ENCODE measurements around the gene CFAP54. TPM values are rescaled to one million over a fixed set of nuclear protein-coding genes. Genes with fewer than 3 reads are reported as not detected.
A peak's percentile ranks its signal among the peaks of the same experiment; 100 is the strongest.

CFAP54 gene
- polyA plus RNA-seq (2012; rRNA removed), result 0.87 and 1.1 TPM in 2 replicates
- 1.1 and 1.5 TPM in 2 replicates for polyA plus RNA-seq (2012; cell fraction: cytosol; rRNA removed)
- polyA plus RNA-seq (2012; cell fraction: nucleus; rRNA removed), result 1.9 and 3.1 TPM in 2 replicates

DNA sequence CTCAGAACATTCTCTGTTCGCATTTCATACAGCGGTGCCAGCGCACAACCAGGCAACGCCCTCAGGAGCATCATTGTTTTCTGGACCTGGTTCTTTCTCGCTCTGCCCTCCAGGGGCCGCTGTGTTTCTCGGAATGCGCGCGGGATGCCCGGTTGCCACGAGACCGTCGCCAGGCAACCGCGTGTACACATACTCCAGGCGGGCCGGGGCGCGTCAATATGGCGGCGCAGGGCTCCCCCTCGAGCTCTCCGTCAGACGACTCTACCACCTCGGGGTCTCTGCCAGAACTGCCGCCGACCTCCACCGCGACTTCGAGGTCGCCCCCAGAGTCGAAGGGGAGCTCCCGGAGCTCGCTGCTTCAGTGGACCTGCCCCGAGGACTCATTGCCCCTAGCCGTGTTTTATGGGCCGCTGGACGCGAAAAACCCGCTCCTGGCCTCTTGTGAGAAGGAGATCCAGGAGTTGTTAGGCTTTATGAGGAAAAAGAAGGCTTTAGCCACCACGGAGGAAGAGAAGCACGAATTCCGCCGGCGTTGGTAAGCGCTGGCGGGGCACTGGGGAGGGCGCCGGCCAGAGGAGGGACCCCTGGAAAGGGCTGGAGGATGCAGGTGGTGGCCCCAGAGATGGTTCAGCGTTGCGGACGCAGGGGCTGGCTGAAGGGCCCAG, at the start of gene CFAP54:
CFAP54 (plus strand) TSS at position 186 of the 665 bp plus-strand sequence; CDS start at position 219, 33 bp downstream.
- ChIA-PET POLR2A (no interaction called here), CTCF (interaction anchor here (0.6 to 2.4 kb wide), 26 partner anchors 8 to 458 kb away, joined by 3 to 24 read pairs (median 3); partner anchors contain the start of gene CDK17)
- peaks cover 2 to 12% of the 10 kb centered on the region in 2 experiments; a peak in 2 of 4 replicates for H3K4me1 ChIP-seq (ENCODE audit: control insufficient read depth in 1 of 2, insufficient read depth in 2 of 2, low read depth in 1 of 2, low read length in 1 of 2)
- peak within 1 kb of the TSS; percentile 95 for H2AFZ ChIP-seq (ENCODE audit: low read depth)
- peak within 1 kb of the TSS; percentile 98 for H3K9ac ChIP-seq
- H3K27me3 ChIP-seq (ENCODE audit: insufficient read depth), result no peaks in the 10 kb centered on the region
- H3F3A ChIP-seq (replicated peaks; ENCODE audit: insufficient read depth), result peaks cover 18% of the 10 kb centered on the region
- H3K9me2 ChIP-seq, result no peaks in the 10 kb centered on the region
- H3K36me3 ChIP-seq (replicated peaks in 1 of 2; ENCODE audit: control insufficient read depth in 1 of 2, insufficient read depth in 2 of 2, low read length in 1 of 2), result no peaks in the 10 kb centered on the region
- peak; percentile 93 for DNase-seq
- peak within 1 kb of the TSS; percentile 90 for H3K4me2 ChIP-seq
- H3K9me3 ChIP-seq, result no peaks in the 10 kb centered on the region
- no peaks in the 10 kb centered on the region for H3K79me2 ChIP-seq (ENCODE audit: insufficient read depth)
- 3% methylated on average over 36 of the region's 53 CpGs for WGBS (ENCODE audit: low lambda C conversion rate)
- H3K4me3 ChIP-seq (ENCODE audit: low read depth in 2 of 2, low read length in 1 of 2), result peak within 1 kb of the TSS; percentile 79 to 86
- H3K27ac ChIP-seq (ENCODE audit: low read depth in 2 of 2, low read length in 1 of 2), result peak within 1 kb of the TSS in 1 of 2 experiments; percentile 93; a peak in 3 of 4 replicates
- no peaks in the 10 kb centered on the region for H4K20me1 ChIP-seq (ENCODE audit: insufficient read depth)
- TF ChIP-seq FOXJ3 (CRISPR knock-in tag; IDR thresholded peaks at IDR 0.05), result peak; percentile 44; the same call in 1 of the 2 replicates
- no peak for TF ChIP-seq GATA2 (CRISPR knock-in tag; IDR thresholded peaks at IDR 0.05)
- TF ChIP-seq MAX (IDR thresholded peaks at IDR 0.05; ENCODE audit: low read depth), result peak; percentile 57; the same call in 1 of the 2 replicates
- no peak for TF ChIP-seq NFIC (IDR thresholded peaks at IDR 0.05; ENCODE audit: borderline replicate concordance)
- no peak for TF ChIP-seq RXRA (IDR thresholded peaks at IDR 0.05; ENCODE audit: borderline replicate concordance, low read depth)
- TF ChIP-seq RAD21 (IDR thresholded peaks at IDR 0.05; ENCODE audit: low read length), result peak; percentile 69
- TF ChIP-seq TEAD4 (IDR thresholded peaks at IDR 0.05; ENCODE audit: borderline replicate concordance, insufficient read depth), result peak; percentile 76; the same call in 1 of the 2 replicates
- TF ChIP-seq RFX5 (IDR thresholded peaks at IDR 0.05; ENCODE audit: low read length), result no peak
- no peak for TF ChIP-seq NRF1 (IDR thresholded peaks at IDR 0.05; ENCODE audit: low read depth, low read length)
- TF ChIP-seq SIN3A (IDR thresholded peaks at IDR 0.05; ENCODE audit: borderline replicate concordance, low read depth, low read length), result peak; percentile 95
- TF ChIP-seq, protein P1, sequence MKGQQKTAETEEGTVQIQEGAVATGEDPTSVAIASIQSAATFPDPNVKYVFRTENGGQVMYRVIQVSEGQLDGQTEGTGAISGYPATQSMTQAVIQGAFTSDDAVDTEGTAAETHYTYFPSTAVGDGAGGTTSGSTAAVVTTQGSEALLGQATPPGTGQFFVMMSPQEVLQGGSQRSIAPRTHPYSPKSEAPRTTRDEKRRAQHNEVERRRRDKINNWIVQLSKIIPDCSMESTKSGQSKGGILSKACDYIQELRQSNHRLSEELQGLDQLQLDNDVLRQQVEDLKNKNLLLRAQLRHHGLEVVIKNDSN (IDR thresholded peaks at IDR 0.05; ENCODE audit: borderline replicate concordance, low read depth), result no peak
- TF ChIP-seq CHD2 (IDR thresholded peaks at IDR 0.05; ENCODE audit: low read length, partially characterized antibody), result peak; percentile 74
- peak; percentile 74; the same call in 1 of the 2 replicates for TF ChIP-seq FOXM1 (IDR thresholded peaks at IDR 0.05; ENCODE audit: low read depth)
- TF ChIP-seq GABPA (IDR thresholded peaks at IDR 0.05; ENCODE audit: low read depth), result no peak
- TF ChIP-seq JUND (IDR thresholded peaks at IDR 0.05), result no peak
- no peak for TF ChIP-seq EZH2phosphoT487 (IDR thresholded peaks at IDR 0.05; ENCODE audit: borderline replicate concordance, low read depth)
- TF ChIP-seq, protein P2, sequence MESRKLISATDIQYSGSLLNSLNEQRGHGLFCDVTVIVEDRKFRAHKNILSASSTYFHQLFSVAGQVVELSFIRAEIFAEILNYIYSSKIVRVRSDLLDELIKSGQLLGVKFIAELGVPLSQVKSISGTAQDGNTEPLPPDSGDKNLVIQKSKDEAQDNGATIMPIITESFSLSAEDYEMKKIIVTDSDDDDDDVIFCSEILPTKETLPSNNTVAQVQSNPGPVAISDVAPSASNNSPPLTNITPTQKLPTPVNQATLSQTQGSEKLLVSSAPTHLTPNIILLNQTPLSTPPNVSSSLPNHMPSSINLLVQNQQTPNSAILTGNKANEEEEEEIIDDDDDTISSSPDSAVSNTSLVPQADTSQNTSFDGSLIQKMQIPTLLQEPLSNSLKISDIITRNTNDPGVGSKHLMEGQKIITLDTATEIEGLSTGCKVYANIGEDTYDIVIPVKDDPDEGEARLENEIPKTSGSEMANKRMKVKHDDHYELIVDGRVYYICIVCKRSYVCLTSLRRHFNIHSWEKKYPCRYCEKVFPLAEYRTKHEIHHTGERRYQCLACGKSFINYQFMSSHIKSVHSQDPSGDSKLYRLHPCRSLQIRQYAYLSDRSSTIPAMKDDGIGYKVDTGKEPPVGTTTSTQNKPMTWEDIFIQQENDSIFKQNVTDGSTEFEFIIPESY (IDR thresholded peaks at IDR 0.05; ENCODE audit: borderline replicate concordance, low read depth), result no peak
- peak; percentile 99 for TF ChIP-seq MXI1 (IDR thresholded peaks at IDR 0.05; ENCODE audit: low read depth, low read length)
- peak; percentile 49; the same call in 1 of the 2 replicates for TF ChIP-seq TAF1 (IDR thresholded peaks at IDR 0.05; ENCODE audit: borderline replicate concordance, low read depth, low read length)
- TF ChIP-seq, protein P3, sequence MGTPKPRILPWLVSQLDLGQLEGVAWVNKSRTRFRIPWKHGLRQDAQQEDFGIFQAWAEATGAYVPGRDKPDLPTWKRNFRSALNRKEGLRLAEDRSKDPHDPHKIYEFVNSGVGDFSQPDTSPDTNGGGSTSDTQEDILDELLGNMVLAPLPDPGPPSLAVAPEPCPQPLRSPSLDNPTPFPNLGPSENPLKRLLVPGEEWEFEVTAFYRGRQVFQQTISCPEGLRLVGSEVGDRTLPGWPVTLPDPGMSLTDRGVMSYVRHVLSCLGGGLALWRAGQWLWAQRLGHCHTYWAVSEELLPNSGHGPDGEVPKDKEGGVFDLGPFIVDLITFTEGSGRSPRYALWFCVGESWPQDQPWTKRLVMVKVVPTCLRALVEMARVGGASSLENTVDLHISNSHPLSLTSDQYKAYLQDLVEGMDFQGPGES (IDR thresholded peaks at IDR 0.05; ENCODE audit: low read depth, low read length), result no peak
- TF ChIP-seq FOSL2 (IDR thresholded peaks at IDR 0.05; ENCODE audit: borderline replicate concordance, low read depth), result no peak
- no peak for TF ChIP-seq POLR2AphosphoS5 (IDR thresholded peaks at IDR 0.05; ENCODE audit: low read depth, low read length)
- TF ChIP-seq TCF12 (IDR thresholded peaks at IDR 0.05), result no peak
- peak; percentile 94 for TF ChIP-seq RCOR1 (IDR thresholded peaks at IDR 0.05; ENCODE audit: low read length)
- peak; percentile 92 for TF ChIP-seq YY1 (IDR thresholded peaks at IDR 0.05; ENCODE audit: low read depth)
- no peak for TF ChIP-seq ELF1 (IDR thresholded peaks at IDR 0.05)
- TF ChIP-seq, protein P4, sequence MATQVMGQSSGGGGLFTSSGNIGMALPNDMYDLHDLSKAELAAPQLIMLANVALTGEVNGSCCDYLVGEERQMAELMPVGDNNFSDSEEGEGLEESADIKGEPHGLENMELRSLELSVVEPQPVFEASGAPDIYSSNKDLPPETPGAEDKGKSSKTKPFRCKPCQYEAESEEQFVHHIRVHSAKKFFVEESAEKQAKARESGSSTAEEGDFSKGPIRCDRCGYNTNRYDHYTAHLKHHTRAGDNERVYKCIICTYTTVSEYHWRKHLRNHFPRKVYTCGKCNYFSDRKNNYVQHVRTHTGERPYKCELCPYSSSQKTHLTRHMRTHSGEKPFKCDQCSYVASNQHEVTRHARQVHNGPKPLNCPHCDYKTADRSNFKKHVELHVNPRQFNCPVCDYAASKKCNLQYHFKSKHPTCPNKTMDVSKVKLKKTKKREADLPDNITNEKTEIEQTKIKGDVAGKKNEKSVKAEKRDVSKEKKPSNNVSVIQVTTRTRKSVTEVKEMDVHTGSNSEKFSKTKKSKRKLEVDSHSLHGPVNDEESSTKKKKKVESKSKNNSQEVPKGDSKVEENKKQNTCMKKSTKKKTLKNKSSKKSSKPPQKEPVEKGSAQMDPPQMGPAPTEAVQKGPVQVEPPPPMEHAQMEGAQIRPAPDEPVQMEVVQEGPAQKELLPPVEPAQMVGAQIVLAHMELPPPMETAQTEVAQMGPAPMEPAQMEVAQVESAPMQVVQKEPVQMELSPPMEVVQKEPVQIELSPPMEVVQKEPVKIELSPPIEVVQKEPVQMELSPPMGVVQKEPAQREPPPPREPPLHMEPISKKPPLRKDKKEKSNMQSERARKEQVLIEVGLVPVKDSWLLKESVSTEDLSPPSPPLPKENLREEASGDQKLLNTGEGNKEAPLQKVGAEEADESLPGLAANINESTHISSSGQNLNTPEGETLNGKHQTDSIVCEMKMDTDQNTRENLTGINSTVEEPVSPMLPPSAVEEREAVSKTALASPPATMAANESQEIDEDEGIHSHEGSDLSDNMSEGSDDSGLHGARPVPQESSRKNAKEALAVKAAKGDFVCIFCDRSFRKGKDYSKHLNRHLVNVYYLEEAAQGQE (IDR thresholded peaks at IDR 0.05; ENCODE audit: low read depth, low read length), result no peak
